Gastroesophageal sphincter (tissue), 3 donors: Measurements from ENCODE around the gene DYNLL2.

Experiments used
- CTCF ChIP-seq, 4 experiments: fragments of 200-600 bp in 2 of 4; fragments of 450-650 bp in 2 of 4; sonication (generic) in 1 of 4; IDR thresholded peaks; one replicate each; pipeline ENCODE4 v1.5.1; 2017 to 2019; ENCODE audit warnings: antibody characterized with exemption in 4 of 4, mild to moderate bottlenecking in 2 of 4, moderate library complexity in 2 of 4
- POLR2A ChIP-seq, 2 donors: fragments of 450-650 bp; IDR thresholded peaks; one replicate each; pipeline ENCODE4 v1.6.1; 2017; ENCODE audit warnings: antibody characterized with exemption in 2 of 2, mild to moderate bottlenecking in 2 of 2, moderate library complexity in 1 of 2

GRCh38 chr17:58081646-58082340, 1.4 kb upstream of the DYNLL2 start:
- TF ChIP-seq CTCF (IDR thresholded peaks at IDR 0.05) (no peak), POLR2A (IDR thresholded peaks at IDR 0.05) (no peak)
